ENCODE measurements around the gene SLC32A1.

DNA sequence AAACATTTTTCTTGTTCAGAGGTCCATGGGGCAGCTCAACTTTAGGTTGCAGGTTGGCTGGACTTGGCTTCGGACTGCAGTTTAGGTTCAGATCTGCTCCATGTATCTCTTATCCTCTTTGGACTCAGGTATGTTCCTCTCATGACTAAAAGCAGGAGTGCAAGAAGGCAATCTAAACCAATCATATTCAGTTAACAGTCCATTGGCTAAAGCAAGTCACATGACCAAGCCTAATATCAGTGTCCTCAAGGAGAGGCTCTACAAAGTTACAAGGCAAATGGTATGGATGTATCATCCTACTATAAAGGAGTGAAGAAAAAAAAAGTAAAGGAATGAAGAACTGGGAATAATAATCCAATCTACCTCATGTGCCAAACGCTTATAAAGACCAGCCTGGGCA lies 21.5 kb downstream of the SLC32A1 start:
- TF ChIP-seq, protein P1, sequence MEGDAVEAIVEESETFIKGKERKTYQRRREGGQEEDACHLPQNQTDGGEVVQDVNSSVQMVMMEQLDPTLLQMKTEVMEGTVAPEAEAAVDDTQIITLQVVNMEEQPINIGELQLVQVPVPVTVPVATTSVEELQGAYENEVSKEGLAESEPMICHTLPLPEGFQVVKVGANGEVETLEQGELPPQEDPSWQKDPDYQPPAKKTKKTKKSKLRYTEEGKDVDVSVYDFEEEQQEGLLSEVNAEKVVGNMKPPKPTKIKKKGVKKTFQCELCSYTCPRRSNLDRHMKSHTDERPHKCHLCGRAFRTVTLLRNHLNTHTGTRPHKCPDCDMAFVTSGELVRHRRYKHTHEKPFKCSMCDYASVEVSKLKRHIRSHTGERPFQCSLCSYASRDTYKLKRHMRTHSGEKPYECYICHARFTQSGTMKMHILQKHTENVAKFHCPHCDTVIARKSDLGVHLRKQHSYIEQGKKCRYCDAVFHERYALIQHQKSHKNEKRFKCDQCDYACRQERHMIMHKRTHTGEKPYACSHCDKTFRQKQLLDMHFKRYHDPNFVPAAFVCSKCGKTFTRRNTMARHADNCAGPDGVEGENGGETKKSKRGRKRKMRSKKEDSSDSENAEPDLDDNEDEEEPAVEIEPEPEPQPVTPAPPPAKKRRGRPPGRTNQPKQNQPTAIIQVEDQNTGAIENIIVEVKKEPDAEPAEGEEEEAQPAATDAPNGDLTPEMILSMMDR (conservative IDR thresholded peaks at IDR 0.05; ENCODE audit: low read length): no peak
- no peak for TF ChIP-seq EZH2phosphoT487 (IDR thresholded peaks at IDR 0.05; ENCODE audit: borderline replicate concordance)
